ENCODE measurements around the gene UNC50. TPM values are rescaled to one million over a fixed set of nuclear protein-coding genes. Genes with fewer than 3 reads are reported as not detected.

Gene UNC50
- total and polyA plus RNA-seq, 4 donors, result 22.2 to 37.9 (median 29.8) TPM

DNA sequence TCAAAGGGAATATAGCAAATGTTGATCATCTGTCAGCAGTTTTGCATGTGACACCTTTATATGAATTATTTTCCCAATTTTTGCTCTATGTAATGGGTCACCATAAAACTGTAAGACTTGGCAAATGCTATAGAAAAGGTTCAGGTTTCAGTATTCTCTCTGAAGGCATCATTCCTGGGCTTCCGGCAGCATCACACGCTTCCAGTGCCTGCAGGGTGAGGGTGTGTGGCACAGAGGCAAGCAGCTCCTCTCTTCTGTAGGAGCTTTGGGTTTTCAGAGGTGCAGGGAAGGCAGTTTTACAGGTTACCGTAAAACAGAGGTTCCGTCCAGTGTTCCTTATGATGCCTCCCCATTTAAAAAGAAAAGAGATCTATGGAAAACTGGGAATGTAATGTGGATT lies 18.9 kb upstream of the UNC50 start:
- no peak for DNase-seq (ENCODE audit: low spot score)
- peaks cover 0 to 3% (median 0%) of the 10 kb centered on the region in 4 donors for H3K36me3 ChIP-seq (ENCODE audit: control insufficient read depth in 4 of 4, insufficient read depth in 3 of 4, low read depth in 1 of 4, low read length in 3 of 4)
- no peak overlapping the region for H3K4me3 ChIP-seq (ENCODE audit: low read depth in 1 of 3, low read length in 3 of 3)
- no peaks in the 10 kb centered on the region for H3K9me3 ChIP-seq (ENCODE audit: control insufficient read depth in 4 of 4, low read length in 3 of 4)
- no peak for TF ChIP-seq EGR1 (IDR thresholded peaks at IDR 0.05; ENCODE audit: low read depth in 2 of 2)
- TF ChIP-seq HNF4A (conservative IDR thresholded peaks at IDR 0.05), result no peak
- no peak for TF ChIP-seq NR2F2 (IDR thresholded peaks at IDR 0.05)
- no peak for TF ChIP-seq JUND (IDR thresholded peaks at IDR 0.05)
- no peak for TF ChIP-seq HNF4G (IDR thresholded peaks at IDR 0.05)
- TF ChIP-seq YY1 (IDR thresholded peaks at IDR 0.05), result no peak
- TF ChIP-seq ZBTB33 (IDR thresholded peaks at IDR 0.05), result no peak
- no peak for TF ChIP-seq FOXA2 (IDR thresholded peaks at IDR 0.05)
- TF ChIP-seq RXRA (IDR thresholded peaks at IDR 0.05), result no peak
- TF ChIP-seq GABPA (IDR thresholded peaks at IDR 0.05 in 1 of 2, conservative IDR thresholded peaks at IDR 0.05 in 1 of 2), result no peak
- TF ChIP-seq ATF3 (IDR thresholded peaks at IDR 0.05), result no peak
- no peak for TF ChIP-seq SP1 (IDR thresholded peaks at IDR 0.05)
- TF ChIP-seq, protein P1, sequence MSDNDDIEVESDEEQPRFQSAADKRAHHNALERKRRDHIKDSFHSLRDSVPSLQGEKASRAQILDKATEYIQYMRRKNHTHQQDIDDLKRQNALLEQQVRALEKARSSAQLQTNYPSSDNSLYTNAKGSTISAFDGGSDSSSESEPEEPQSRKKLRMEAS (IDR thresholded peaks at IDR 0.05), result no peak
- TF ChIP-seq CTCF (IDR thresholded peaks at IDR 0.05; ENCODE audit: low read depth, low read length, missing input control), result no peak
- TF ChIP-seq, protein P2, sequence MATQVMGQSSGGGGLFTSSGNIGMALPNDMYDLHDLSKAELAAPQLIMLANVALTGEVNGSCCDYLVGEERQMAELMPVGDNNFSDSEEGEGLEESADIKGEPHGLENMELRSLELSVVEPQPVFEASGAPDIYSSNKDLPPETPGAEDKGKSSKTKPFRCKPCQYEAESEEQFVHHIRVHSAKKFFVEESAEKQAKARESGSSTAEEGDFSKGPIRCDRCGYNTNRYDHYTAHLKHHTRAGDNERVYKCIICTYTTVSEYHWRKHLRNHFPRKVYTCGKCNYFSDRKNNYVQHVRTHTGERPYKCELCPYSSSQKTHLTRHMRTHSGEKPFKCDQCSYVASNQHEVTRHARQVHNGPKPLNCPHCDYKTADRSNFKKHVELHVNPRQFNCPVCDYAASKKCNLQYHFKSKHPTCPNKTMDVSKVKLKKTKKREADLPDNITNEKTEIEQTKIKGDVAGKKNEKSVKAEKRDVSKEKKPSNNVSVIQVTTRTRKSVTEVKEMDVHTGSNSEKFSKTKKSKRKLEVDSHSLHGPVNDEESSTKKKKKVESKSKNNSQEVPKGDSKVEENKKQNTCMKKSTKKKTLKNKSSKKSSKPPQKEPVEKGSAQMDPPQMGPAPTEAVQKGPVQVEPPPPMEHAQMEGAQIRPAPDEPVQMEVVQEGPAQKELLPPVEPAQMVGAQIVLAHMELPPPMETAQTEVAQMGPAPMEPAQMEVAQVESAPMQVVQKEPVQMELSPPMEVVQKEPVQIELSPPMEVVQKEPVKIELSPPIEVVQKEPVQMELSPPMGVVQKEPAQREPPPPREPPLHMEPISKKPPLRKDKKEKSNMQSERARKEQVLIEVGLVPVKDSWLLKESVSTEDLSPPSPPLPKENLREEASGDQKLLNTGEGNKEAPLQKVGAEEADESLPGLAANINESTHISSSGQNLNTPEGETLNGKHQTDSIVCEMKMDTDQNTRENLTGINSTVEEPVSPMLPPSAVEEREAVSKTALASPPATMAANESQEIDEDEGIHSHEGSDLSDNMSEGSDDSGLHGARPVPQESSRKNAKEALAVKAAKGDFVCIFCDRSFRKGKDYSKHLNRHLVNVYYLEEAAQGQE (IDR thresholded peaks at IDR 0.05), result no peak
- TF ChIP-seq FOXA1 (IDR thresholded peaks at IDR 0.05), result no peak
- peaks cover 0 to under 1% (median 0%) of the 10 kb centered on the region in 4 donors for H3K4me1 ChIP-seq (ENCODE audit: control insufficient read depth in 4 of 4, insufficient read depth in 4 of 4, low read length in 3 of 4)
- 97% methylated on average over 4 of the region's 4 CpGs for WGBS
- no peak overlapping the region for H3K27ac ChIP-seq (ENCODE audit: low read depth in 1 of 2, low read length in 2 of 2)
- H3K9ac ChIP-seq (ENCODE audit: low read depth in 1 of 2, low read length in 2 of 2), result no peak overlapping the region
- H3K27me3 ChIP-seq (ENCODE audit: control insufficient read depth in 4 of 4, insufficient read depth in 4 of 4, low read length in 3 of 4), result no peaks in the 10 kb centered on the region

DNA sequence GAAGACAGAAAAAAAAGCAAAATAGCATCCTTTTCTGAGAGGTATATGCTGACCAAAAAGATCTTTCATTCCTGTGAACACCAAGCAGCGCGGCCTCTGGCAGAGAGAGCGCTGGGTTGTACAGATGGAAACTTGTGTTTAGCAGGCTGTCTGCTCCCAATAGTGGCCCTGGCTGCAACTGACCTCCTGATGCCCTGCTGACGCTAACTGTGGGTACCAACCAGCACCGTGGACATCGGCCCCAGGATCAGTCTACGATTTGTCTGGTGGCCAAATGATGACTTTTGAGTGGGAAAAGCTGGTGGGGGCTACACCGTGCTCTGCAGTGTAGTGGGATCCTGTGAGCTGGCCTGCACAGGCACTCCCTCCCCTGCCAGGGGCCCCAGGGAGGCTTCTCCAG lies 15.8 kb upstream of the UNC50 start:
- Histone ChIP-seq H3K4me1 (ENCODE audit: control insufficient read depth in 4 of 4, insufficient read depth in 4 of 4, low read length in 3 of 4) (no peaks in the 10 kb centered on the region), H3K4me3 (ENCODE audit: low read depth in 1 of 3, low read length in 3 of 3) (no peak overlapping the region), H3K9me3 (ENCODE audit: control insufficient read depth in 4 of 4, low read length in 3 of 4) (no peaks in the 10 kb centered on the region), H3K27me3 (ENCODE audit: control insufficient read depth in 4 of 4, insufficient read depth in 4 of 4, low read length in 3 of 4) (no peaks in the 10 kb centered on the region), H3K27ac (ENCODE audit: low read depth in 1 of 2, low read length in 2 of 2) (no peak overlapping the region), H3K9ac (ENCODE audit: low read depth in 1 of 2, low read length in 2 of 2) (no peak overlapping the region), H3K36me3 (ENCODE audit: control insufficient read depth in 4 of 4, insufficient read depth in 3 of 4, low read depth in 1 of 4, low read length in 3 of 4) (peaks cover 0 to 11% (median 1%) of the 10 kb centered on the region in 4 donors)
- WGBS, result 98% methylated on average over 8 of the region's 8 CpGs
- TF ChIP-seq SP1 (IDR thresholded peaks at IDR 0.05) (no peak), RAD21 (IDR thresholded peaks at IDR 0.05) (no peak), HNF4G (IDR thresholded peaks at IDR 0.05) (no peak), JUND (IDR thresholded peaks at IDR 0.05) (no peak), NR2F2 (IDR thresholded peaks at IDR 0.05) (no peak), TAF1 (conservative IDR thresholded peaks at IDR 0.05) (no peak), ZBTB33 (IDR thresholded peaks at IDR 0.05) (no peak), RXRA (IDR thresholded peaks at IDR 0.05) (no peak), GABPA (IDR thresholded peaks at IDR 0.05 in 1 of 2, conservative IDR thresholded peaks at IDR 0.05 in 1 of 2) (no peak), EGR1 (IDR thresholded peaks at IDR 0.05; ENCODE audit: low read depth in 2 of 2) (no peak), ATF3 (IDR thresholded peaks at IDR 0.05) (no peak)
- TF ChIP-seq, protein P2 (IDR thresholded peaks at IDR 0.05), result no peak
- DNase-seq (ENCODE audit: low spot score), result no peak
